K562 (cell line): Measurements from ENCODE around the gene LCE2B. TPM values are rescaled to one million over a fixed set of nuclear protein-coding genes. Genes with fewer than 3 reads are reported as not detected.

ENCODE experiments used
- ATAC-seq: fragments of 200-7000 bp; cut with Tn5 transposase; 3 replicates; pipeline ENCODE4 v1.9.1; 2020; ENCODE audit warnings: moderate library complexity
- BruUV-seq: library from RNA; stranded (reverse); fragments of 400-500 nt; replicated peaks from 2 replicates; lab custom pipeline; 2021; lab: Mats Ljungman, UMichigan
- CTCF ChIA-PET: fragments of 300-600 bp; formaldehyde crosslinking; extraction: SDS; loops from one replicate; lab custom pipeline; 2021; ENCODE audit warnings: low intra/inter-chr PET ratio; lab: Yijun Ruan, JAX
- POLR2A ChIA-PET: fragments of 300-600, 350-650 bp; sonication (Branson Sonifier 250); formaldehyde crosslinking; extraction: SDS; loops from one replicate; lab custom pipeline; 2021; ENCODE audit warnings: antibody characterized with exemption, inconsistent platforms; lab: Yijun Ruan, JAX
- DNase-seq, 4 experiments: peaks; one replicate each; pipeline versions ENCODE4 v3.0.0 to v3.0.0-alpha.2; 2011 to 2018; ENCODE audit warnings: low spot score in 3 of 4, mixed read lengths in 3 of 4; ENCODE audit errors: extremely low read depth in 1 of 4
- FAIRE-seq: peaks from 2 replicates; lab custom pipeline; 2011; peaks lifted over from hg19 to GRCh38; lab: Jason Lieb, UNC
- H2AFZ ChIP-seq: 2 replicates; pipeline ENCODE4 v1.6.0; 2011; ENCODE audit warnings: low read depth, low read length, control low read depth, inconsistent platforms
- H3K27ac ChIP-seq: fragments of 200-600 bp; 3 replicates; pipeline ENCODE4 v1.8.0; 2011; ENCODE audit warnings: low read depth, mild to moderate bottlenecking, control low read depth, inconsistent platforms, low read length, moderate library complexity, mixed read lengths; ENCODE audit errors: extremely low read depth
- H3K27me3 ChIP-seq, 2 experiments: fragments of 300-600 bp in 1 of 2; 2 replicates in 1 of 2; 3 replicates in 1 of 2; pipeline versions ENCODE4 v1.6.0 to v1.8.0; 2011; ENCODE audit warnings: inconsistent platforms in 2 of 2, low read length in 2 of 2, mild to moderate bottlenecking in 1 of 2, mixed read lengths in 1 of 2, moderate library complexity in 1 of 2; ENCODE audit not compliant: control insufficient read depth in 2 of 2, insufficient read depth in 2 of 2
- H3K36me3 ChIP-seq: fragments of 300-600 bp; 3 replicates; pipeline ENCODE4 v1.8.0; 2011; ENCODE audit warnings: mild to moderate bottlenecking, low read length, inconsistent platforms; ENCODE audit not compliant: control insufficient read depth, insufficient read depth
- H3K4me1 ChIP-seq, 2 experiments: fragments of 200-600 bp in 1 of 2; replicated peaks in 1 of 2; 2 replicates in 1 of 2; 3 replicates in 1 of 2; pipeline versions ENCODE4 v1.5.1 to v1.8.0; 2011; ENCODE audit warnings: inconsistent platforms in 2 of 2, low read length in 2 of 2, mild to moderate bottlenecking in 1 of 2, mixed read lengths in 1 of 2, moderate library complexity in 1 of 2; ENCODE audit not compliant: control insufficient read depth in 2 of 2, insufficient read depth in 2 of 2
- H3K4me2 ChIP-seq: 2 replicates; pipeline ENCODE4 v1.6.1; 2011; ENCODE audit warnings: low read length, control low read depth, inconsistent platforms, mixed read lengths; ENCODE audit not compliant: insufficient read depth
- H3K4me3 ChIP-seq: fragments of 200-600 bp; sonication (generic), shearing (Covaris generic); 2 replicates; pipeline ENCODE4 v1.5.1; 2016; ENCODE audit warnings: control low read depth, inconsistent platforms
- H3K79me2 ChIP-seq: fragments of 200-600 bp; 3 replicates; pipeline ENCODE4 v1.8.0; 2011; ENCODE audit warnings: low read length, inconsistent platforms; ENCODE audit not compliant: control insufficient read depth, insufficient read depth
- H3K9ac ChIP-seq, 2 experiments: 2 replicates each; pipeline versions ENCODE4 v1.6.0 to v1.6.1; 2011; ENCODE audit warnings: low read depth in 2 of 2, low read length in 2 of 2, control low read depth in 1 of 2, inconsistent platforms in 1 of 2, mild to moderate bottlenecking in 1 of 2, mixed read lengths in 1 of 2; ENCODE audit not compliant: insufficient read depth in 1 of 2
- H3K9me1 ChIP-seq: one replicate; pipeline ENCODE4 v1.6.0; 2011; ENCODE audit warnings: inconsistent platforms, mild to moderate bottlenecking, low read length, moderate library complexity; ENCODE audit not compliant: control insufficient read depth, insufficient read depth
- H3K9me3 ChIP-seq: replicated peaks from 2 replicates; pipeline ENCODE4 v1.5.1; 2011; ENCODE audit warnings: low read depth, low read length, inconsistent platforms; ENCODE audit not compliant: control insufficient read depth, insufficient read depth
- H4K20me1 ChIP-seq: replicated peaks from 2 replicates; pipeline ENCODE4 v1.6.1; 2011; ENCODE audit warnings: low read length, inconsistent platforms, mixed read lengths; ENCODE audit not compliant: control insufficient read depth, insufficient read depth
- ARID2 ChIP-seq: fragments of 450-650 bp; IDR thresholded peaks from 2 replicates; pipeline ENCODE4 v1.6.1; 2017; ENCODE audit warnings: antibody characterized with exemption, mild to moderate bottlenecking
- ATF6 ChIP-seq: sonication (generic); formaldehyde crosslinking; IDR thresholded peaks from 2 replicates; pipeline ENCODE4 v1.4.0; 2020; ENCODE audit warnings: mild to moderate bottlenecking, missing genetic modification reagents
- E4F1 ChIP-seq: fragments of 250-450 bp; sonication (Bioruptor Pico); IDR thresholded peaks from 2 replicates; pipeline ENCODE4 v1.5.0; 2021; ENCODE audit warnings: mild to moderate bottlenecking, borderline replicate concordance
- FOXK2 ChIP-seq, 2 experiments: fragments of 450-650 bp; IDR thresholded peaks in 1 of 2; conservative IDR thresholded peaks in 1 of 2; 2 replicates each; pipeline ENCODE4 v1.6.1; 2016; ENCODE audit warnings: low read depth in 2 of 2, mild to moderate bottlenecking in 1 of 2
- KLF10 ChIP-seq: fragments of 250-450 bp; sonication (Bioruptor Pico); IDR thresholded peaks from 2 replicates; pipeline ENCODE4 v1.6.1; 2021; ENCODE audit warnings: matching md5 sums
- SMC3 ChIP-seq: conservative IDR thresholded peaks from 2 replicates; pipeline ENCODE4 v1.6.1; 2011; ENCODE audit warnings: low read depth, low read length, improper control_type of control experiment; ENCODE audit not compliant: insufficient read depth
- TAF1 ChIP-seq: IDR thresholded peaks from 2 replicates; pipeline ENCODE4 v1.6.1; 2011; ENCODE audit warnings: mild to moderate bottlenecking, low read length, moderate library complexity; ENCODE audit not compliant: insufficient read depth, control insufficient read depth, severe bottlenecking; ENCODE audit errors: extremely low read depth
- TARDBP ChIP-seq: fragments of 450-650 bp; IDR thresholded peaks from 2 replicates; pipeline ENCODE4 v1.6.1; 2016
- THAP12 ChIP-seq: fragments of 250-450 bp; sonication (Bioruptor Pico); IDR thresholded peaks from 2 replicates; pipeline ENCODE4 v1.9.0; 2021; ENCODE audit warnings: mild to moderate bottlenecking, inconsistent platforms
- TRIM24 ChIP-seq, 2 experiments: fragments of 450-650 bp; IDR thresholded peaks; 2 replicates each; pipeline ENCODE4 v1.6.1; 2016
- TSC22D4 ChIP-seq: fragments of 450-650 bp; IDR thresholded peaks from 2 replicates; pipeline ENCODE4 v1.6.1; 2016; ENCODE audit warnings: missing genetic modification characterization, missing biosample characterization, control low read depth
- ZBTB5 ChIP-seq: fragments of 450-650 bp; IDR thresholded peaks from 2 replicates; pipeline ENCODE4 v1.6.1; 2017; ENCODE audit warnings: antibody characterized with exemption
- ZNF165 ChIP-seq: fragments of 250-450 bp; sonication (Bioruptor Pico); IDR thresholded peaks from 2 replicates; pipeline ENCODE4 v1.4.0; 2020; ENCODE audit warnings: borderline replicate concordance
- ZNF217 ChIP-seq: sonication (generic); formaldehyde crosslinking; IDR thresholded peaks from 2 replicates; pipeline ENCODE4 v1.8.0; 2022; ENCODE audit warnings: mild to moderate bottlenecking, missing genetic modification reagents
- ZNF707 ChIP-seq: fragments of 250-450 bp; sonication (Bioruptor Pico); conservative IDR thresholded peaks from 2 replicates; pipeline ENCODE4 v1.8.0; 2022; ENCODE audit warnings: inconsistent platforms, mild to moderate bottlenecking, moderate library complexity
- WGBS: fragments of 100-300 bp; shearing (Covaris generic); methylation state at CpG from one replicate; pipeline ENCODE4 v1.1.6; 2016; ENCODE audit warnings: low coverage, mixed read lengths; ENCODE audit not compliant: insufficient coverage; ENCODE audit errors: missing lambda C conversion rate; 5-methylcytosine and 5-hydroxymethylcytosine counted together
- in situ Hi-C: fragments of 300-500 bp; cut with MboI; formaldehyde crosslinking; loops from 4 replicates; pipeline ENCODE4 v1.15.0; 2018; ENCODE audit warnings: inconsistent platforms, mixed read lengths
- intact Hi-C: fragments of 100-400 bp; cut with micrococcal nuclease; formaldehyde crosslinking; loops from 2 replicates; pipeline ENCODE4 v1.14.2; 2022
- polyA plus RNA-seq, 8 experiments: library from polyadenylated mRNA; depleted of rRNA in 4 of 8; stranded (reverse) in 5 of 8; unstranded in 3 of 8; fragments of >200 nt; fragmentation: Nextera tagmentation in 2 of 8; fragmentation: Illumina TruSeq in 1 of 8; extraction: Ambion mirVana in 2 of 8; extraction: Trizol in 1 of 8; gene quantifications; 2 replicates each; pipeline versions ENCODE4 v1.2.1 to v1.2.3, GENCODE V29; 2011 to 2014; ENCODE audit warnings: inconsistent platforms in 1 of 8, missing spikeins in 1 of 8
- total RNA-seq, 7 experiments: library from RNA; depleted of rRNA in 6 of 7; stranded (reverse); fragments of >200 nt in 6 of 7; fragmentation: Illumina TruSeq in 2 of 7; extraction: Trizol in 2 of 7; gene quantifications; 2 replicates each; pipeline versions ENCODE4 v1.2.1 to v1.2.3, GENCODE V29; 2011 to 2021; ENCODE audit warnings: low replicate concordance in 1 of 7

The LCE2B gene
- total and polyA plus RNA-seq, 9 of the 15 experiments (the other 6 are each of a cell fraction or from before 2014, with no cell fraction given), result not detected

DNA sequence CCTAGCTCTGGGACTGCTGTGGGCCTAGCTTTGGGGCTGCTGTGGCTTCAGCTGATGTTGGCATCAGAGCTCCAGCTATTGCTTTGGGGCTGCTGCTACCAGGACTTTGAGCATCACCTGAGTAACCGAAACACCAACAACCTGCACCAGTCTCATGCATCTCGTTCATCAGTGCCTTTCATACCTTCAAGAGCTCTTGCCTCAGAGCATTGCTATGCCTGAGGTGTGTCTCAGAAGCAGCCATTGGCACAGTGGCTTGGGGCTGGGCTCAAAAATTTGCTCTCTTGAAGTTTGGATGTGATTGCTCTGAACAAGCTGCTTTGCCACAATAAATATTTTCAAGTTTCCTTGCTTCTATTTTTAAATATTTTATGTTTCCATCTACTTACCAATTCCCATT, 29.5 kb upstream of the LCE2B start:
- Histone ChIP-seq H2AFZ (no peak overlapping the region), H3K27me3 (no peaks in the 10 kb centered on the region), H3K9me3 (no peaks in the 10 kb centered on the region), H3K9me1 (no peaks in the 10 kb centered on the region), H4K20me1 (no peaks in the 10 kb centered on the region), H3K27ac (no peak overlapping the region), H3K4me3 (no peak overlapping the region), H3K9ac (no peak overlapping the region), H3K4me2 (no peak overlapping the region), H3K36me3 (no peaks in the 10 kb centered on the region), H3K4me1 (no peaks in the 10 kb centered on the region), H3K79me2 (no peaks in the 10 kb centered on the region)
- CTCF ChIA-PET, result no interaction called here
- FAIRE-seq (no peak), DNase-seq (no peak), ATAC-seq (no peak)
- in situ Hi-C loops, result loop anchor here (10.0 kb wide), 1 partner anchor 568 kb away; no protein-coding TSS in a partner anchor
- WGBS, result 4% methylated on average over 2 of the region's 2 CpGs
- POLR2A ChIA-PET, result no interaction called here
- no TSS peak for BruUV-seq
- intact Hi-C loops, result loop anchor here (10.0 kb wide), 2 partner anchors 88 to 538 kb away; no protein-coding TSS in a partner anchor
- TF ChIP-seq KLF10 (no peak), ZNF707 (no peak), ZBTB5 (no peak), THAP12 (CRISPR knock-in tag) (no peak), TARDBP (no peak), ATF6 (CRISPR knock-in tag) (no peak), TRIM24 (IDR thresholded peaks at IDR 0.05) (no peak), FOXK2 (conservative IDR thresholded peaks at IDR 0.05 in 1 of 2, IDR thresholded peaks at IDR 0.05 in 1 of 2; ENCODE audit: low read depth in 2 of 2) (no peak), ARID2 (no peak), TSC22D4 (tag) (no peak), SMC3 (no peak), TAF1 (no peak), ZNF165 (no peak), E4F1 (CRISPR knock-in tag) (no peak), ZNF217 (CRISPR knock-in tag) (no peak)
